Mammary epithelial cell (primary cell): ENCODE measurements around the gene ZW10.

Experiments used
- EZH2 ChIP-seq: IDR thresholded peaks from 2 replicates; pipeline ENCODE4 v1.6.1; 2012; ENCODE audit warnings: low read length, inconsistent platforms, borderline replicate concordance
- TF ChIP-seq, protein P1 (sequence below), 2 donors: IDR thresholded peaks in 1 of 2; conservative IDR thresholded peaks in 1 of 2; 2 replicates each; pipeline ENCODE4 v1.5.1; 2011 to 2012; ENCODE audit warnings: inconsistent platforms in 2 of 2, low read length in 2 of 2, mild to moderate bottlenecking in 2 of 2, control low read depth in 1 of 2, low read depth in 1 of 2; ENCODE audit not compliant: insufficient read depth in 1 of 2; ENCODE audit errors: extremely low read depth in 1 of 2

DNA sequence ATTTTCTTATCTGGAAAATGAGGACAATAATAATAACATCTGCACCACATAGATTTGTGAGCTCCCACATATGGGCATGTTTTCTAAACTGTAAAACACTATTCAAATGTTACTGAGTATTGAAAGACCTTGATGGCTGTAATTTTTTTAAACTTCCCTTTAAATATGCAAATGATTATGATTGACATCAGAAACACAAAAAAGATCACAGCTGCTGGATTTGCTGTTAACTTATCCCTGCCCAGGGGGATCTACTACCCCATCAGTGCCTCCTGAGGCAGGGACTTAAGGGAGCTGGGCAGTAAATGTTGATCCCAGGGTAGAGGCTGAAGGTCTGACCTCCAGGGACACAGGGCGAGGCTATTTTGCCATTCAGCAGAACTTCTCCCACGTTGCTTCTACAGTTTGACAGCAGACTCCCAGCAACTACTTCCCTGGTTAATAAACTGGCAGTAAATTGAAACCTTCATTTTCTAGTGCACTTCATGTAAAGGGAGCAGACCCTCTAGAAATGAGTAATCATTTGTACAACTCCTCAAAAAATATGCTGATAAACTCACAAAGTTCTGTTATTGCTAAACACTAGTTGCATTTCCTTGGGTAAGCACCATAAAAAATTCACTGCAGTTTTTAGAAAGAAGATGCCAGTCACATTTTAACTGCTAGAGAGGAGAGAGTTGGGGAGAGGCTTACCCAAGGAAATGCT, 87.7 kb downstream of the ZW10 start:
- TF ChIP-seq EZH2 = no peak
- TF ChIP-seq, protein P1, sequence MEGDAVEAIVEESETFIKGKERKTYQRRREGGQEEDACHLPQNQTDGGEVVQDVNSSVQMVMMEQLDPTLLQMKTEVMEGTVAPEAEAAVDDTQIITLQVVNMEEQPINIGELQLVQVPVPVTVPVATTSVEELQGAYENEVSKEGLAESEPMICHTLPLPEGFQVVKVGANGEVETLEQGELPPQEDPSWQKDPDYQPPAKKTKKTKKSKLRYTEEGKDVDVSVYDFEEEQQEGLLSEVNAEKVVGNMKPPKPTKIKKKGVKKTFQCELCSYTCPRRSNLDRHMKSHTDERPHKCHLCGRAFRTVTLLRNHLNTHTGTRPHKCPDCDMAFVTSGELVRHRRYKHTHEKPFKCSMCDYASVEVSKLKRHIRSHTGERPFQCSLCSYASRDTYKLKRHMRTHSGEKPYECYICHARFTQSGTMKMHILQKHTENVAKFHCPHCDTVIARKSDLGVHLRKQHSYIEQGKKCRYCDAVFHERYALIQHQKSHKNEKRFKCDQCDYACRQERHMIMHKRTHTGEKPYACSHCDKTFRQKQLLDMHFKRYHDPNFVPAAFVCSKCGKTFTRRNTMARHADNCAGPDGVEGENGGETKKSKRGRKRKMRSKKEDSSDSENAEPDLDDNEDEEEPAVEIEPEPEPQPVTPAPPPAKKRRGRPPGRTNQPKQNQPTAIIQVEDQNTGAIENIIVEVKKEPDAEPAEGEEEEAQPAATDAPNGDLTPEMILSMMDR (conservative IDR thresholded peaks at IDR 0.05 in 1 of 2, IDR thresholded peaks at IDR 0.05 in 1 of 2; ENCODE audit: extremely low read depth in 1 of 2, insufficient read depth in 1 of 2, low read depth in 1 of 2, low read length in 2 of 2) = no peak
